ENCODE results near the gene VMP1. TPM values are rescaled to one million over a fixed set of nuclear protein-coding genes. Genes with fewer than 3 reads are reported as not detected.

Gene VMP1
- total and polyA plus RNA-seq, 12 donors = 20.5 to 98.9 (median 50.6) TPM

DNA sequence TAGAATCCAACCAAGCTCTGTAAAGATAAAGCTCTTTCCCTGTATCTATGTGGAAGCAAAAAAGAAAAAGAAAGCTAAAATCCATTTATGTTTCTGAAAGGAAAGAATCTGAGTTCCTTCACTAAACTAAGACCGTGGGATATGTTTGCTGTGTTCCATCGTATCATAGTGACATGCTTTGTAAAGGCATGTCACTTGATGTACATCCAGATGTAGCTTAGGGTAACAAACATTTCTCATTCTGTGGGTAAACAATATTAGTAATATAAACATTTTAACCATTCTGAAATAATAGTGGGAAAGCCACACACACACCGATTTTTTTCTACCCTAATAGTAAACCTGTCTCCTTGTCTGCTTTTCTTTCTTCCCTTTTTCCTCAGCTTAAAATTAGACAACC, 107.2 kb downstream of the VMP1 start:
- H3K9me3 ChIP-seq = no peaks in the 10 kb centered on the region
- peak overlapping the region in 1 of 10 donors; percentile 12 for H3K27ac ChIP-seq
- peaks cover 0 to 88% (median 17%) of the 10 kb centered on the region in 9 donors for H3K36me3 ChIP-seq
- no peak for DNase-seq
- TF ChIP-seq CTCF (IDR thresholded peaks at IDR 0.05) = no peak
- peaks cover 0 to 29% (median 0%) of the 10 kb centered on the region in 9 donors for H3K4me1 ChIP-seq
- intact Hi-C loops (cut with DNase I) = no loop called here
- no peak for ATAC-seq
- no peak overlapping the region for H3K4me3 ChIP-seq
- no peaks in the 10 kb centered on the region for H3K27me3 ChIP-seq
- 87 to 89% methylated on average over 3 of the region's 3 CpGs for WGBS, 2 donors

- Histone ChIP-seq H3K27ac (peak overlapping the region in 1 of 10 donors; percentile 49), H3K27me3 (no peaks in the 10 kb centered on the region), H3K4me1 (peaks cover 0 to 28% (median 0%) of the 10 kb centered on the region in 9 donors), H3K9me3 (no peaks in the 10 kb centered on the region), H3K36me3 (peaks cover 0 to 83% (median 10%) of the 10 kb centered on the region in 9 donors), H3K4me3 (no peak overlapping the region)
- ATAC-seq (no peak), DNase-seq (no peak)
- intact Hi-C loops (cut with DNase I) = no loop called here
- WGBS, 2 donors = 45 to 97% methylated on average over 1 of the region's 1 CpG
- TF ChIP-seq CTCF (IDR thresholded peaks at IDR 0.05) = no peak
These were observed 108.5 kb downstream of the VMP1 start for GRCh38 chr17:59815965-59816364.

- no peak overlapping the region for H3K4me3 ChIP-seq
- TF ChIP-seq CTCF (IDR thresholded peaks at IDR 0.05) = no peak
- intact Hi-C loops (cut with DNase I) = loop anchor here in 2 of 10 donors (5.0 kb wide), 1 partner anchor 38 kb away; no protein-coding TSS in a partner anchor
- peaks cover 0 to 23% (median 0%) of the 10 kb centered on the region in 9 donors for H3K36me3 ChIP-seq
- peak overlapping the region in 6 of 10 donors; percentile 1 to 90 (median 40) for H3K27ac ChIP-seq
- H3K4me1 ChIP-seq = peaks cover 0 to 62% (median 18%) of the 10 kb centered on the region in 9 donors
- WGBS, 2 donors = 79 to 86% methylated on average over 5 of the region's 5 CpGs
- no peaks in the 10 kb centered on the region for H3K27me3 ChIP-seq
- ATAC-seq (peak in 2 of 8 donors; percentile 28 to 66), DNase-seq (no peak)
- H3K9me3 ChIP-seq = no peaks in the 10 kb centered on the region
These were observed 118.3 kb downstream of the VMP1 start for GRCh38 chr17:59825533-59826322.

GRCh38 chr17:59826706-59827453, 119.4 kb downstream of the VMP1 start:
- no peak for TF ChIP-seq CTCF (IDR thresholded peaks at IDR 0.05)
- Histone ChIP-seq H3K9me3 (no peaks in the 10 kb centered on the region), H3K4me3 (no peak overlapping the region), H3K4me1 (peaks cover 0 to 73% (median 24%) of the 10 kb centered on the region in 9 donors), H3K27me3 (no peaks in the 10 kb centered on the region), H3K36me3 (peaks cover 0 to 12% (median 0%) of the 10 kb centered on the region in 9 donors), H3K27ac (peak overlapping the region in 3 of 10 donors; percentile 45 to 90 (median 57))
- WGBS, 2 donors = 86 to 89% methylated on average over 4 of the region's 4 CpGs
- no peak for DNase-seq
- intact Hi-C loops (cut with DNase I) = loop anchor here in 2 of 10 donors (5.0 kb wide), 1 partner anchor 40 kb away; no protein-coding TSS in a partner anchor
- no peak for ATAC-seq
